ENCODE measurements around the gene C17orf113.

The C17orf113 gene

DNA sequence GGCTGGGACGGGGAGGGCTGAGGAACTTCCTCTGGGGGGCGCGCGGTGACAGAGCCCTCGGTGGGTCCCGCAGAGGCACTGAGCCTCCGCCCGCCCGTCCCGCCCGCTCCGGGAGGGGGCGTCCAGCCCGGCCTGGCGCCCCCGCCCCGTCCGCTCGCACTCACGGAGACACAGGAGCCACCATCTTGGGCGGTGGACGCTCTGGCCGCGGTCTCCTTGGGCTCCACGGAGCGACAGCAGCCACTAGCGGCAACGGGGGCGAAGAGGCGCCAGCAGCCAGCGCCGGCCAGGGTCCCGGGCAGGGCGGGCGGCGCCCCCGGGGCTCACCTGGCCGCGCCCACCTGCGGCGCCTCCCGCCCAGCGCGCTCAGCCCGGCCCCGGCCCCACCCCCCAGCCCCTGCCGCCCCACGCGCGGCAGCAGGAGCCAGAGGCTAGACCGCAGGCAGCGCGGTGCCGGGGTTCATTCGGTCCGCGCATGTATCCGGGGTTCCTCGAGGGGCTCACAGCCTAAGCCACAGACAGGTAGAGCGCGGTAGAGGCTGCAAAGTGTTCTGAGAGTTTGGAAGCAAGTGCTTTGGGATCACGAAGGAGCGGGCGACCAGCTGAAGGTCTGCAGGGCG, at the start of gene C17orf113:
Gene C17orf113, minus strand, starts transcription at position 209 of the 620 bp plus-strand sequence. CDS start 7,225 bp downstream, outside the sequence.
- DNase-seq (ENCODE audit: low read depth), result peak; percentile 47

DNA sequence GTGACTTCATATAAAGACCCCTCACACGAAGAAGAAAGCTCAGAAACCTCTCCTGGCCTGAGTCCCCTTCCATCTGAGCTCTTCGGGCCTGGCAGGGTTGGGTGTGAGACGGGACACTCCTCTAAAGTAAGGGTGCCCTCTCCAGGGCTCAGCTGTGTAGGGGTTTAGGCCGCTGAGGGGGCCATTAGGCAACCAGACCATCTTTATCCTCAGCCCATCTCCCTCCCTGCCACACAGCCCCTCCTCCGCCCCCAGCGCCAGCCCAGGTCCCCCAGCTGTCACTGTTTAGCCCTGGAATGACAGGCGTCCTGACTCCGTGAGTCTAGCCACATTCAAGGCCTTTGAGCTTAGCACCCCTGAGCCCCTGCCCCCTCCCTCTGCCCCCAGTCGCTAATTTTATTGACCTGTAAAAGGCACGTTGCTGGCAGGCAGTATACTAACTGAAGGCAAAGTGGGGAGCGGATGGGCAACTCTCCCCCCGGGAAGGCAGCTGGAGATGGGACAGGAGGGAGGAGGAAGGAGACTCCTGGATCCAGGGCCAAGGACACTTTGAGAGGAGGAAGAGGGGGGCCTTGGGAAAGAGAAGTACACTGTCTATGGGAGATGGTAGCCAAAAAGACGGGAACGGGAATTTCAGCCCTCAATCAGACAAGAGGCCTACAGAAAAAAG, 48.5 kb upstream of the C17orf113 start:
- no peak for DNase-seq (ENCODE audit: low read depth)

DNA sequence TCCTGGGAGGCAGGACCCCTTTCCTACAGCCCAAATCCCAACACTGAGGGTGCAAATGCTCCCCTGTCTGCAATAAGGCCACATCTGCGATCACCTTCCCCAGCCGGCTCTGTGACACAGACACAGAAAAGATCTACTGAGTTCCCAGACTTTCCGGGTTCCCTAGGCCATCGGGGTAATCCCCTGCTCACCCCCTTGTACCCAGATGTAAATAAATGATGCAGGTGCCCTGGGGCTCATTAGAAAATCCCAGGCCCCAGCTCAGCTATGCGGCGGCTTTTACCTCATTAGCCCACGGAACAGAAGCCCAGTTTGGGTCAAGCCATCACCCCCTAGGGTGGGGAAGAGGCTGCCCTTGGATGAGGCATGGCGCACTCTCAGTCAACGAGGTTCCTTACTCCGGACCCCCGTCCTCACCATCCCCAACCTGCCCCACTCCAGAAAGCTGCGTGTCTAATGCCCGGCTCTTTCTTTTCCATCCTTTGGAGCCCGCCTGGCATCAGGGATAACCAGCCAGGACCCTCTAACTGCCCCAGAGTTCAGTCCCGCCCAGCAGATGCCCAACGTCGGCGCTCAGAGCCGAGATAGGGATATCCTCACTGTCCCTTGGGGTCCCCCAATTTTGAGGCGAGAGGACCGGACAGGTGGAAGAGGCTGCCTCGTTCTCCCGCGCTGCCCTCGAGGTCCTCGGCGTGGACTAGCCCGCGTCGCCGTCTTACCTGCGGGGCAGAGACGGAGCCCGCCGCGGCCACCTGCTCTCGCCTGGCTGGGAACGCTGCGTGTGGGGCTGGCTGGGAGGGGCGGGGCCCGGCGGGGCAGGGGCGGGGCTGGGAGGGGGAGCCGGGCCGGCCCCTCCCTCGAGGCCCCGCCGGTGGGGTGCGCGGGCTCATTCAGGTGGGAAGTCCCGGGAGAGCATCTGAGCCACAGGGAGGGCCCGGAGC, 47.6 kb upstream of the C17orf113 start, which contains the start of gene ZNF385C:
Gene ZNF385C, minus strand, starts transcription at position 783 of the 941 bp plus-strand sequence. CDS start 35,417 bp downstream, outside the sequence.
- DNase-seq (ENCODE audit: low read depth), result no peak

DNA sequence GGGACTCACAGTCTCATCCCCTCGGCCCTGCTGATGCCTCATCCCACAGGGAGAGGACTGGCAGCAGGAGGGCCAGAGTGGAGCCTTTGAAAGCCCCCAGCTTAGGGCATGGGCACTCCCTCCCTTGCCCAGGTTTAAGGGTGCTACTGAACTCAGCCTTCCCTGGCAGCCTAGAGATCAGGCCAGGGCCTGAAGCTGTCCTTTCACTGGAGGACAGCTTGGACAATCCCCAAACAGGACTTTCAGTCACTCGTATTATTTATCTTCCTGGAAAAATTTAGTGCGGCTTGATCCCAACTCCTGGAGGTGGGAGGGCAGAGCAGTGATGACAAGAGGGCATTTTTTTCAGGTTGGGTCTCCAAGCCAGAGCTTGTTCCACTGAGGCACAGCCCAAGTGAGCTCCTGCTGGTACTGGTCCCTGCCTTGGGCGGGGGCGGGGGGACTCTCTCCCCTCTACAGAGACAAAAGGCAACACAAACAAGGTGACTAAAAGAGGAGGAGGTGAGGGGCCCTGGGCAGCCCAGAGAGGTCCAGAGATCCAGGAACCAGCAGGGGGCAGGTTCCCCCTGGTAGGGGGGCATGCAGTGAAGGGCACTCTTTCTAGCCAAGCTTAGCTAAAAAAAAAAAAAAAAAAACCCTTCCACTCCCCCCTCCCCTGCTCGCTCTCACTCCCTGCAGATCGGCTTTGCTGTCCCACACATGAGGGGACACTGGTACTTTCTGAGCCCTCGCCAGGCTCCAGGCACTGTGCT, 46.1 kb upstream of the C17orf113 start:
- no peak for DNase-seq (ENCODE audit: low read depth)

DNA sequence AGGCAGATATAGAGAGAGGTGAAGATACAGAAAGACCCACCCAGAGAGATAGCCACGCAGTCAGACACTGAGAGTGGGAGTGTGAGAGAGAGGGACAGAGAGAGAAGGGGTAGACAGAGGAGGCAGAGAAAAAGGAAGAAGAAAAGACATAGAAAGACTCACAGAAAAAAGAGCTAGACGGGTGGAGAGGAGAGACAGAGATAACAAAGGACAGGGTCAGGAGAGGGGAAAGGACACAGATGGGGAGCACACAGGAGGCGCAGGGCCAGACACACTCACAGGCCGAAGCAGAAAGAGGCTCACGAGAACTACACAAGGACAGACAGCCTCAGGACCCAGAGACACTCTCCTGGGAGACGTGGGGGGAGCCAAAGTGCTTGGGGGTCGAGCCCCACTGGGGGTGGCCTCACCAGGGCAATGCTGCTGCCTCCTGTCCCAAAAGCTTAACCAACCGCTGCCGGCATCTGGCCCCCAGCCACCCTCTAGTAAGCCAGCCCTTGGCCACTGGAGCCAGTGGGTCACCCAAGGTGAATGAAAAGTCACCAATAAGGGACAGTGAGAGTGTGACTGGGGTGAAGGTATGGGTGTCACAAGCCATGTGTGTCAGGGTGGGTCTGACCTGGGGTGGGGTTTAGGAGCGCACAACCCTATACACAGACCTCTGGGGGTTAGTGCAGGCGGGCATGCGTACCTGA, 44.1 kb upstream of the C17orf113 start:
- no peak for DNase-seq (ENCODE audit: low read depth)

DNA sequence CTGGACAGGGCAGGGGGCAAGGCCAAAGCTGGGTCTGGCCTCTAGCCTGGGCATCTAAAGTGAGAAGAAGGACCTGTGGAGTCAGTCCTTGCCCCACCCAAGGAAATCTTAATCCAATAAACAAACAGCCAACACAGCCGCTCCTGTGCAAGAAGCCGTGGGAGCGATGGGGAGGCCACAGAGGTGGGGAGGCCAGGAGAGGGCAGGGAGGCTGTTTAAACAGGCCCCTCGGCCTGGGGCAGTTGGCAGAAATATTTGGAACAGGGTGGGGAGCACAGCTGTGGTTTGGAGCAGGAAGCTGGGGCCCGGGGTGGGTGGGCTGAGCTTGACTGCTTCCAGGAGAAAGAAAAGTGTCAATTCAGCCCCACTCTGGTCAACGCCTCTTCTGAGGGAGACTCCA, 42.5 kb upstream of the C17orf113 start:
- DNase-seq (ENCODE audit: low read depth), result no peak

DNA sequence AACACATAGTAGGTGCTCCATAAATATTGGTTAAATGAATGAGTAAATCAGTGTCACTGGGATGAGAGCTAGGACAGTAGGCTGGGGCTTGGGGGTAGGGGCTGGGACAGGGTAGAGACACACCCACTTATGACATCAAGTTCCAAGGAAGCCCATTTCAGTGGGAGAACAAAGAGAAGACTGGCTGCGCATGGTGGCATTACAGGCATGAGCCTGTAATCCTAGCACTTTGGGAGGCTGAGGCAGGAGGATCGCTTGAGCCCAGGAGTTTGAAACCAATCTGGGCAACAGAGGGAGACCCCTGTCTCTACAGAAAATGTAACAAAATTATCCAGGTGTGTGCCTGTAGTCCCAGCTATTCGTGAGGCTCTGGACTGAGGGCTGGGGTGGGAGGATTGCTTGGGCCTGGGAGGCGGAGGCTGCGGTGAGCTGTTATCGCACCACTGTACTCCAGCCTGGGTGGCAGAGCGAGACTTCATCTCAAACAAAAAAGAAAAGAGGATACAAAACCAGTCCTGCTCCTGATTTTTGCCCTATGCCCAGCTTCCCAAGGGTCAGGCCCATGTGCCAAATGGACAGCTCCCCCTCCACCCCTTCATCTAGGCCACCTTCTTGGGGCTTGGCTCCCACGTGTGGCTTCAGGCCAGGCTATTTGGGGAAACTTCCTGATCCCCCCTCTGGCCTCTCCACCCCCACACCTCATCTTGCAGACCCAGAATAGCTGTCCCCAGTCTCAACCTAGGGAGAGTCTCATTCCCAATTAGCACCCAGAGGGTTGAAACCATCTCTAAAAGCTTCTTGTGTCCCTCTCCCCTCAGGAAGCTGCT, 40.8 kb upstream of the C17orf113 start:
- DNase-seq (ENCODE audit: low read depth), result no peak

DNA sequence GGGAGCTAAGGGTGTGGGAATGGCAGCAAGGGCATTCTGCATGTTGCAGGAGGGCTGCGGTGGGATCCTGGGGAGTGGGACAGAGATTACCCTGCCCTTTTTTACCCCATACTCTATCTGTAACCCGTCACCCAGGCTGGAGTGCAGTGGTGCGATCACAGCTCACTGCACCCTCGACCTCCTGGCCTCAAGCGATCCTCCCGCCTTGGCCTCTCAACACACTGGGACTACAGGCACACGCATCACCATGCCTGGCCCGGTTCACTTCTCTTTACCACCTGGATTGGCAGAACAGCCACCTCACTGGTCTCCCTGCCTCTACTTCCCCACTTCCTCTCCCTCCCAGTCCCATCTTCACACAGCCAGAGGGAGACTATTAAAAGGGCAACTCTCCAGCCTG, 38.3 kb upstream of the C17orf113 start:
- no peak for DNase-seq (ENCODE audit: low read depth)

DNA sequence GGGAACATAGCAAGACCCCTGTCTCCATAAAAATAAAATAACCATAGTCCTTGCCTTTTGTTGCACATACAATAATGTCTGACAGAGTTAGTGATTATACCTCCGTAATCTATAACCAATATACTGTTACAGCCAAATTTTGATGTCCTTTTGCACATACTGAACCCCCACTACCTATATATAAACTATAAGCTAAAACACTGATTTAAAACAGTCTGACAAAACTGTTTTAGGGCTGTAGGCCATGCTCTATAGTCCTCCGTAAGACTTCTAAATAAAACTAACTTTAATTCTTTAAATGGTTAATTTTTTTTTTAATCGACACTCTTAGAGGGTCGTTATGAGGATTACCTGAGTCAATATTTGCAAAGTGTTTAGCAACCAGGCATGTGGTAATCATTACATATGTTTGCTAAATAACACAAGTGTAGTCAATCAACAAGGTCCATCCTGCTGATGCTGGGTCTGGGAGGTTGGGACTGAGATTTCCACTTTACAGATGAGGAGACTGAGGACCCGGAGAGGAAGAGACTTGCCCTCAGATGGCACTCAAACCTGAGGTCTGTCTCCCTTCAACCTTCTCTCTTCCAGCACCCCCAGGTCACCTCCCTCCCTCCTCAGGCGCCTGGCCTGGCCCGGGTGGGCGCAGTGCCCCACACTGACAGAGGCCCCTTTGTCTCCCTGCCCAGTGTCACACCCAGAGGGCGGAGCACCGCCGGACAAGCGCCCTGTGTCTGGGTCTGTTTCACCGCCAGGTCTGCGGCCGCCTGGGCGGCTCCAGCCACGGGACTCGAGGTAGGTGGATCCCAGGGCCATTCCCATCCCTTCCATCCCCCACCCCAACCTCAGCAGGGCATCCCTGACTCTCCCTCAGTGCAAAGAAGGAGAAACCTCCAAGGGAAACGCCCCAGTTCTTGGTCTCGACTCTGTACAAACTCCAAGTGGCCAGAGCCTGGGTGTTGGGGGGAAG, 37.6 kb upstream of the C17orf113 start:
- DNase-seq (ENCODE audit: low read depth), result no peak

DNA sequence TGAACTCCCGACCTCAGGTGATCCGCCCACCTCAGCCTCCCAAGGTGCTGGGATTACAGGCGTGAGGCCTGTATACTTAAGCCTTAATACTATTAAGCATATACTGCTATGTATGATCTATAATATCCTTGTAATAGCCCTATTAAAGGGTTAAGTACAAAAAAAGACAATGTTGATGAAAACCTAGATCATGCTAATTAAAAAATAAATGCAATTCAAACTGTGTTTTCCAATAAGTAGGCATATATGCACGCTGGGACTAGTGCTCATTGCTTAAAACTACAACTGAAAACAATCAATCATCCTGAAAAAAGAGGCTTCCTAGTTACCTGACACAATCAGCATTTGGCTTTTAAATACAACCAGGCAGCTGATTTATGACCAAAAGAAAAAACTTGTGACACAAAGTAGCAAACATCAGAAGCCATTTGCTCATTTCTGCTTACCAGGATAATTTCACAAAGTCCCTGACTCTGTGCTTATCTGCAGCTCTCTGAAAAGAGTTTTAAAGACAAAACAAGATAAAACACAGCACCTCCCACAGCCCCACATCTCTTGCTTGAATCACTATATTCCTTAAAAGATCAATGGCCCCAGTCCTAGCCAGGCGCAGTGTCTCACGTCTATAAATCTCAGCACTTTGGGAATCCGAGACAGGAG, 36.8 kb upstream of the C17orf113 start:
- DNase-seq (ENCODE audit: low read depth), result no peak

DNA sequence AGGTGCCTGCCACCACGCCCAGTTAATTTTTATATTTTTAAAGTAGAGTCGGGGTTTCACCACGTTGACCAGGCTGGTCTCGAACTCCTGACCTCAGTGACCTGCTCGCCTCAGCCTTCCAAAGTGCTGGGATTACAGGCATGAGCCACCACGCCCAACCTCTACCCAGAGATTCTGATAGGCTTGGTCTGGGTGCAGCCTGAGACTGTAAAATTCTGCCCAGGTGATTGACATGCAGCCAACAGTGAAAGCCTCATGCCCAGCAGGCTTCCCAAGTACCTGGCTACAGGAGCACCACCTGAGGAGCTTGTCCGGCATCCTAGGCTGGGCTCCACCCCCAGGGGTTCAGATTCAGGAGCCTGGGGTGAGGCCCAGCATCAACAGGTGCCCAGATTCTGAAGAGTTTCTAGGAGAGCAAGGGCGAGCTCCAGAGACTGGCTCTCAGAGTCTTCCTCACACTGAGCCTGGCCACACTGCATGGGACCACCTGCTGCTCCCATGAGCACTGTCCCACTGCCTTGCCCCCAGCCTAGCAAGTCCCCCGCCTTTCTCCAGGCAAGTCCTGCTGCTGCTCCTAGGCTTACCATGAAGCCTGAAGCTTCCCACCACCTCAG, 31.2 kb upstream of the C17orf113 start:
- DNase-seq (ENCODE audit: low read depth), result no peak

DNA sequence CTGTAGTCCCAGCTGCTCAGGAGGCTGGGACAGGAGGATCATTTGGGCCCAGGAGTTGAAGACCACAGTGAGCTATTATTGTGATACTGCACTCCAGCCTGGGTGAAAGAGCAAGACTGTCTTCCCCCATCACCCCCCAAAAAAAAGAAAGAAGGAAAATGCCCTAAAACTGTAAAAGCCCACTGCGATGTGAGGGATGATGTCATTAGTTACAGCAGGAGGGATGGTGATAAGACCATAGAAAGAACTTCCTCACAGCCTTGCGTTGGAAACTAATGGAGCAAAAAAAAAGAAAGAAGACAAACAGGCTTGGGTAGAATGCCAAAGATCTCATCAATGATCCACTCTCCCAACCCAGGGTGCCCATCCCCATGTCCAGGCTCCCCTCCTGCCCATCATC, 29.1 kb upstream of the C17orf113 start:
- no peak for DNase-seq (ENCODE audit: low read depth)

DNA sequence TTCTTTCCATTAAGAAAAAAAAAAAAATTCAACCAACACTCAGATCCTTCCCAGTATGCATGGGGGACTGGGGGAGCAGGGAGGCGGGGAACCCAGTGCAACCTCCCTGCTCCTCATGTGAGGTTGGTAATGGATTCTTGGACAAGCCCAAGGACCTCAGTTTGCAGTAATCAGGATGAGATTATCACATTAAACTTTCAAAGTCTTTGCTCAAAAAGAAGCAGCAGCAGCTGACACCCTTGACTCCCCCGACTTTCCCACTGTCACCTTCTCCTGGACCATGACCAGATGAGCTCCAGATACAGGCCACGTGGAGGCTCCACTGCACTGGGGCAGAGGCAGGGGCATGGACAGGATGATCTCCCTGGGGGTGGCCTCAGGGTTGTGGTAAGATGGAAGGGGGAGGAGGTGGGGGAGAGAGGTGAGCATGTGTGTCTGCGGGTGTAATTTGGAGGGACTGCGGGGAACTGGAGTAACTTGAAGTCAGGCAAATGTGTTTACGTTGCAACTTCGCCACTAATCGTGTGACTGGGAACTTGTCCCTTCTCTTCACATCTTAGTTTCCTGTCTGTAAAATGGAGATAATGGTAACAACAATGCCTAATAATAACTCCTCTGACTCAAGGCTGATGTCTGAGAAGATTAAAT, 28.1 kb upstream of the C17orf113 start:
- no peak for DNase-seq (ENCODE audit: low read depth)

DNA sequence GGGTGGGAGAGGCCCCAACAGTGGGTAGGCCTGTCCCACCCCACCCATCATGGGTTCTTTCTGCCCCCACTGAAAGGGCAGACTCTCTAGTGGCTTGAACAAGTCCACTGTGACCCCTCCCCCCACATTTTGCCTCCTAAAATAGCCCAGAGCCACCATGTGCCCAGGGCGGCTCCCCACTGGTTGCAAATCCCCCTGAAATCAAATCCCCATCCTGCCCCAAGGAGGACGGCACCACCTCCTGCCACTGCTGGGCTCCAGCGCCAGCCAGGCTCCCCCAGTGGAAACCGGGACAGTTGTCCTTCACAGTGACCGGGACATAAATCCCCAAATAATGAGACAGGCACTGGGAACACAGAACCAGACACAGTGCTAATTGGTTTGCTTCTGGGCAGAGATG, 27.4 kb upstream of the C17orf113 start:
- no peak for DNase-seq (ENCODE audit: low read depth)

DNA sequence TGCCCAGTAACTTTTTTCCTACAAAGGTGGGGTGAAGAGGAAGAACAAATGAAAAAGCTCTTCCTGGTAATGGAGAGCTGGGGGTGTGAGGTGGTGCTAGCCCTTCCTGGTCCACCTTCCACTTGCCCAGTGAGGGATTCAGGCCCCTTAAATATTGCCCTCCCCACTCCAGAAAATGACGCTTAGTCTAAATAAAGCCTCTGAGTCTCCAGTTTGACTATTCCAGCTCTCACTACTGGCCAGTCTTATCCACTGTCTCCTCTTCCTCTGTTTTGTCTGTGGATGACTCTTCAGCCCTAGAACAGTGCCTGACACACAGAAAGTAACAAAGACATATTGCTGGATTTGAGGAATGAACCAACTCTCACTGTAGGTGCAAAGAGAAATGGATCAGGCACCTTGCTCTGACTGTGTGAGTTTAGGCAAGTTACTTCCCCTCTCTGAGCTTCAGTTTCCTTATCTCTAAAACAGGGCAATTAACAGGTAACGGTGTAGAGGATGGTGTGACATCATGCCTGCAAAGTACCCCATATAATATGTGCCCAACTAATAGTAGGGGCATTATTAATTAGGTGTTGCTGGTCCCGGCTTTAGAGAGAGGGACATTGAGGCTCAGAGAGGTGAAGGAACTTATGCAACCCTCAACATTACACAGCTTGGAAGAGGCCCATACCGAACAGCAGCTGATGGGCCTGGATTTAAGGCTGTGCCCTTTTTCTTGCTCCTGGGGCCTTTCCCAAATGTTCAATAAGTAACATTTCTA, 26.6 kb upstream of the C17orf113 start:
- no peak for DNase-seq (ENCODE audit: low read depth)

DNA sequence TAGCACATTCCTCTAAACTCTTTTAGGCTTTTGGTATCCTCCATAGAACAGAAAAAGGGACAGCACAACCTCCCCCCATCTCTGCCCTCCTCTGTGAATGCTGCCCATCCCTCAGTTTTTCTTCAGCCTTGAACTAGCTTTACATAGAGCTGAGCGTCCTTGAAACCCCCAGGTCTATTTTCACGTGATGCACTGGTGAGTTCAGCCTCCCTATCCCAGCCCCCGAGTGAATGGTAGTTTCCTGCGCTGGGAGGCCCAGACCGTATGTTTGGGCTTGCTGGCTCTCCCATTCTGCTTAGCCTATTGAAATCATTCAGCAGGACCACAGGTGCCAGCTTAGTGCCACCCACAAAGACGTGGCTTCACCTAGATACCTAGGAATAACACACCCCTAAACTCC, 25.4 kb upstream of the C17orf113 start:
- DNase-seq (ENCODE audit: low read depth), result no peak
